ENCODE results near the gene TMPRSS11E.

- TF ChIP-seq CTCF (IDR thresholded peaks at IDR 0.05) (no peak), POLR2A (IDR thresholded peaks at IDR 0.05) (no peak), POLR2AphosphoS5 (IDR thresholded peaks at IDR 0.05) (no peak), EP300 (IDR thresholded peaks at IDR 0.05) (no peak)
Measured at GRCh38 chr4:68434836-68435235, 12.4 kb upstream of the TMPRSS11E start.

All from suprapubic skin (tissue), 4 donors.